Ectodermal cell (in vitro differentiated cells): Measurements from ENCODE around the gene KRT77.

Experiments
- H3K27ac ChIP-seq: 2 replicates; pipeline ENCODE4 v1.7.0; 2013; ENCODE audit warnings: mild to moderate bottlenecking, low read depth, low read length; ENCODE audit not compliant: insufficient read depth, poor library complexity, severe bottlenecking
- H3K27me3 ChIP-seq: 2 replicates; pipeline ENCODE4 v1.7.0; 2013; ENCODE audit warnings: mild to moderate bottlenecking, low read length; ENCODE audit not compliant: insufficient read depth, control insufficient read depth, poor library complexity, severe bottlenecking
- H3K36me3 ChIP-seq: one replicate; pipeline ENCODE4 v1.7.0; 2013; ENCODE audit warnings: low read length; ENCODE audit not compliant: control insufficient read depth, insufficient read depth
- H3K4me1 ChIP-seq: one replicate; pipeline ENCODE4 v1.7.0; 2013; ENCODE audit warnings: low read length; ENCODE audit not compliant: control insufficient read depth, insufficient read depth
- H3K4me3 ChIP-seq: 2 replicates; pipeline ENCODE4 v1.7.0; 2013; ENCODE audit warnings: low read depth, low read length, control low read depth; ENCODE audit not compliant: insufficient read depth
- H3K9me3 ChIP-seq: 2 replicates; pipeline ENCODE4 v1.7.0; 2013; ENCODE audit warnings: mild to moderate bottlenecking, low read length, moderate library complexity; ENCODE audit not compliant: control insufficient read depth
- WGBS, 2 experiments: methylation state at CpG; one replicate each; pipeline ENCODE4 v1.1.7; 2013; ENCODE audit warnings: missing lambda C conversion rate in 2 of 2; 5-methylcytosine and 5-hydroxymethylcytosine counted together

The KRT77 gene

DNA sequence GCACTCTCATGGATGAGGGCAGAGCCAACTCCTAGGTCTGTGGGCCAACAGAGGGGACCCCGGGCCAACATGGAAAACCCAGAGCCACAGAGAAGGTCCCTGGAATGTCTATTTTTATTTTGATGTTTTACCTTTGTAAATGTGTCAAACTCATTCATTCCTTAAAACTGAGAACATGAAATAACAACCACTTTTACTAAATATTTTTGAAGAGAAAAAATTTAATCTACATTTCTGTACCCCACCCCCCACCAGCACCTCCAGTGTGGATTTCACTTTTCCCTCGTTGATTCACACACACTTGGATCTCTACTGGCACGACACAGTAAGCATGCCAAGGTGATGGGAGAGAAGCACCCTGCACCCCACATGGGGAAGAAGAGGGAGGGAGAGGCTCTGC lies 6.7 kb downstream of the KRT77 start:
- Histone ChIP-seq H3K27me3 (peaks cover 8% of the 10 kb centered on the region), H3K4me3 (no peak overlapping the region), H3K27ac (no peak overlapping the region), H3K9me3 (no peaks in the 10 kb centered on the region), H3K36me3 (no peaks in the 10 kb centered on the region), H3K4me1 (peaks cover 15% of the 10 kb centered on the region)
- WGBS, 2 experiments, result 94% methylated on average over 3 of the region's 3 CpGs

GRCh38 chr12:52695039-52695438 lies 8.3 kb downstream of the KRT77 start:
- H3K9me3 ChIP-seq, result no peaks in the 10 kb centered on the region
- peaks cover 24% of the 10 kb centered on the region for H3K27me3 ChIP-seq
- no peaks in the 10 kb centered on the region for H3K36me3 ChIP-seq
- WGBS, 2 experiments, result 88 to 89% methylated on average over 3 of the region's 3 CpGs
- peaks cover 26% of the 10 kb centered on the region for H3K4me1 ChIP-seq
- no peak overlapping the region for H3K27ac ChIP-seq
- no peak overlapping the region for H3K4me3 ChIP-seq

- Histone ChIP-seq H3K9me3 (no peaks in the 10 kb centered on the region), H3K4me1 (peaks cover 24% of the 10 kb centered on the region), H3K27ac (no peak overlapping the region), H3K27me3 (peaks cover 33% of the 10 kb centered on the region), H3K4me3 (no peak overlapping the region), H3K36me3 (no peaks in the 10 kb centered on the region)
- 91 to 97% methylated on average over 3 to 5 of the region's 6 CpGs for WGBS, 2 experiments
Observed at GRCh38 chr12:52694151-52694550, 9.2 kb downstream of the KRT77 start.

GRCh38 chr12:52693261-52693660 lies 10.1 kb downstream of the KRT77 start:
- H3K9me3 ChIP-seq, result no peaks in the 10 kb centered on the region
- peaks cover 17% of the 10 kb centered on the region for H3K4me1 ChIP-seq
- no peak overlapping the region for H3K4me3 ChIP-seq
- peaks cover 39% of the 10 kb centered on the region for H3K27me3 ChIP-seq
- H3K27ac ChIP-seq, result no peak overlapping the region
- H3K36me3 ChIP-seq, result no peaks in the 10 kb centered on the region
- 78 to 82% methylated on average over 5 of the region's 5 CpGs for WGBS, 2 experiments

DNA sequence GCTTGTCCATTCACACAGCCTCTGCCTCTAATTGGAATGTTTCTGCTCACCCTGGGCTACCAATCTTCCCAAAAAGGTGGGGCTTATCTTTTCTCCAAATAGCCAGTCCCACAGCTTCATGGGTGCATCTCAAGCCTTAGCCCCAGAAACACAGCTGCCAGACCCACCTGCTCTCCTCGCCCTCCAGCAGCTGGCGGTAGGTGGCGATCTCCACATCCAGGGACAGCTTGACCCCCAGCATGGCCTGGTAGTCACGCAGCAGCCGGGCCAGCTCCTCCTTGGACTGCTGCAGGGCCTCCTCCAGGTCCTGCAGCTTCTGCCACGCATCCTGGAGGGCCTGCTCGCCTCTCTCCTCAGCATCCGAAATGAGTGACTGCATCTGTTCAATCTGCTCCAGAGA lies 11.1 kb downstream of the KRT77 start:
- Histone ChIP-seq H3K9me3 (no peaks in the 10 kb centered on the region), H3K27me3 (peaks cover 39% of the 10 kb centered on the region), H3K36me3 (no peaks in the 10 kb centered on the region), H3K27ac (no peak overlapping the region), H3K4me3 (no peak overlapping the region), H3K4me1 (peaks cover 17% of the 10 kb centered on the region)
- WGBS, 2 experiments, result 50 to 57% methylated on average over 8 of the region's 8 CpGs

DNA sequence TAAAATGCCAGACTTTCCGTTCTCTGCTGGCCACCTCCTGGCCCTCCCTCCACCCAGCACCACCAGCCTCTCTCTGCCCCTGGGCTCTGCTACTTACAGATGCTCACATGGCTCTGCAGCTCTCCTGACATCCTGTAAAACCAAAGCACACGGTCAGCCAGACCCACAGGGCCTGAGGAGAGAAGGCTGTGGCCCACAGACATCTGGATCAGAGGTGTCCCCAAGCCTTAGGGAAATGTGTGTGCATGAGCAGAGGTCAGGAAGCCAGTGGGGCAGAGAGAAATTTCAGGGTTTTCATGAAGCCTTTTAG lies 11.5 kb downstream of the KRT77 start:
- Histone ChIP-seq H3K4me1 (peaks cover 17% of the 10 kb centered on the region), H3K4me3 (no peak overlapping the region), H3K9me3 (no peaks in the 10 kb centered on the region), H3K36me3 (no peaks in the 10 kb centered on the region), H3K27me3 (peaks cover 39% of the 10 kb centered on the region), H3K27ac (no peak overlapping the region)
- whole genome bisulfite sequencing, 2 experiments, result 62 to 76% methylated on average over 2 of the region's 2 CpGs

- Histone ChIP-seq H3K4me3 (peak overlapping the region; percentile 32), H3K4me1 (peaks cover 17% of the 10 kb centered on the region), H3K27me3 (peaks cover 39% of the 10 kb centered on the region), H3K9me3 (no peaks in the 10 kb centered on the region), H3K36me3 (no peaks in the 10 kb centered on the region), H3K27ac (no peak overlapping the region)
- 8 to 10% methylated on average over 45 of the region's 45 CpGs for WGBS, 2 experiments
Observed at GRCh38 chr12:52691076-52691840, 12.1 kb downstream of the KRT77 start.

GRCh38 chr12:52690351-52691075 lies 12.8 kb downstream of the KRT77 start:
- Histone ChIP-seq H3K27ac (no peak overlapping the region), H3K36me3 (no peaks in the 10 kb centered on the region), H3K4me3 (peak overlapping the region; percentile 32), H3K9me3 (no peaks in the 10 kb centered on the region), H3K27me3 (peaks cover 39% of the 10 kb centered on the region), H3K4me1 (peaks cover 17% of the 10 kb centered on the region)
- WGBS, 2 experiments, result 62 to 63% methylated on average over 8 of the region's 8 CpGs

GRCh38 chr12:52689936-52690335 lies 13.4 kb downstream of the KRT77 start:
- Histone ChIP-seq H3K27me3 (peaks cover 39% of the 10 kb centered on the region), H3K9me3 (no peaks in the 10 kb centered on the region), H3K36me3 (no peaks in the 10 kb centered on the region), H3K4me3 (no peak overlapping the region), H3K27ac (no peak overlapping the region), H3K4me1 (peaks cover 17% of the 10 kb centered on the region)
- 87 to 91% methylated on average over 1 of the region's 1 CpG for WGBS, 2 experiments

- Histone ChIP-seq H3K9me3 (no peaks in the 10 kb centered on the region), H3K4me1 (peaks cover 22% of the 10 kb centered on the region), H3K27ac (no peak overlapping the region), H3K36me3 (no peaks in the 10 kb centered on the region), H3K4me3 (no peak overlapping the region), H3K27me3 (peaks cover 39% of the 10 kb centered on the region)
Observed at GRCh38 chr12:52689239-52689638, 14.1 kb downstream of the KRT77 start.
